ENCODE measurements around the gene NUP210L.

Gene NUP210L

DNA sequence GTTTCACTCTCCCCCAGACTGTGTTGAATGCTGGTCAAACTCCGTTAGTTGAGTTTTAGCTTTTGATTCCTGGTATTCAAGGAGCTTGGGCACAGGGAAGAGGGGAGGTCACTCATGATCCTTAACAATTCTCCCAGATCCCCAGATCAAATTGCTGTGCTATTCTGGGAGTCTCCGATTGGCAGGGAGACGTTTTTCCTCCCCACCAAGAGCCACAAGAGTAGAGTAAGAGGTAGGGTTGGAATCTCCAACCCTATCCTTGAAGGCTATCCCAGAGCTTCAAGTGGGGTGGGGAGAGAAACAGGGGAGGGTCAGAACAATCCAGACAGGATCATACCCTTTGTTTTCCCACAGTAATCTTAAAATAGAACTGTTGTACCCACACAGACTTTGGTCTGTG lies 37.6 kb upstream of the NUP210L start:
- no peak overlapping the region for H2BK5ac ChIP-seq (ENCODE audit: low read depth, low read length, poor library complexity, severe bottlenecking)
- no peak overlapping the region for H3K18ac ChIP-seq (ENCODE audit: low read depth in 1 of 2, low read length in 2 of 2)
- peaks cover 35 to 45% of the 10 kb centered on the region in 2 experiments for H3K27me3 ChIP-seq (ENCODE audit: control insufficient read depth in 1 of 2, insufficient read depth in 1 of 2, low read length in 2 of 2)
- H3K79me1 ChIP-seq (replicated peaks; ENCODE audit: low read length, poor library complexity, severe bottlenecking), result no peaks in the 10 kb centered on the region
- H2AFZ ChIP-seq (ENCODE audit: low read depth, low read length), result no peak overlapping the region
- 88% methylated on average over 1 of the region's 3 CpGs for WGBS
- no peak for DNase-seq
- H3K27ac ChIP-seq (ENCODE audit: low read length, poor library complexity, severe bottlenecking), result no peak overlapping the region
- H4K91ac ChIP-seq (ENCODE audit: low read length), result no peak overlapping the region
- no peaks in the 10 kb centered on the region for H3K4me1 ChIP-seq (ENCODE audit: control insufficient read depth, insufficient read depth, low read depth, low read length)
- no peak overlapping the region for H3K4me2 ChIP-seq (ENCODE audit: low read length, poor library complexity, severe bottlenecking)
- H3K36me3 ChIP-seq (ENCODE audit: control insufficient read depth in 1 of 2, insufficient read depth in 2 of 2, low read depth in 1 of 2, low read length in 2 of 2), result no peaks in the 10 kb centered on the region
- H3K9ac ChIP-seq (ENCODE audit: low read length), result no peak overlapping the region
- no peak overlapping the region for H2AK5ac ChIP-seq (ENCODE audit: low read length, severe bottlenecking)
- no peak overlapping the region for H2BK120ac ChIP-seq (ENCODE audit: low read depth, low read length)
- H2BK15ac ChIP-seq (ENCODE audit: low read depth, poor library complexity, severe bottlenecking), result no peak overlapping the region
- no peak overlapping the region for H3K4me3 ChIP-seq (ENCODE audit: insufficient read depth in 1 of 2, low read depth in 1 of 2, low read length in 2 of 2)
- H3K9me3 ChIP-seq (ENCODE audit: control insufficient read depth, low read length), result no peaks in the 10 kb centered on the region
- no peak overlapping the region for H4K8ac ChIP-seq (ENCODE audit: low read length)
- no peak overlapping the region for H3K23ac ChIP-seq (ENCODE audit: low read length in 2 of 2)
- H3K4ac ChIP-seq (ENCODE audit: low read depth in 1 of 2, low read length in 2 of 2), result no peak overlapping the region
- H2BK12ac ChIP-seq (ENCODE audit: low read length in 2 of 2), result no peak overlapping the region
- H3K14ac ChIP-seq (ENCODE audit: low read length in 2 of 2), result no peak overlapping the region

- no CpG with 5 or more reads among the region's 1 CpG for WGBS
Measured at GRCh38 chr1:154191990-154192461, 37.2 kb upstream of the NUP210L start, which contains the start of gene TPM3. Gene TPM3, minus strand, starts transcription at chr1:154192100. Its CDS starts 82 bp downstream, at chr1:154192018.

DNA sequence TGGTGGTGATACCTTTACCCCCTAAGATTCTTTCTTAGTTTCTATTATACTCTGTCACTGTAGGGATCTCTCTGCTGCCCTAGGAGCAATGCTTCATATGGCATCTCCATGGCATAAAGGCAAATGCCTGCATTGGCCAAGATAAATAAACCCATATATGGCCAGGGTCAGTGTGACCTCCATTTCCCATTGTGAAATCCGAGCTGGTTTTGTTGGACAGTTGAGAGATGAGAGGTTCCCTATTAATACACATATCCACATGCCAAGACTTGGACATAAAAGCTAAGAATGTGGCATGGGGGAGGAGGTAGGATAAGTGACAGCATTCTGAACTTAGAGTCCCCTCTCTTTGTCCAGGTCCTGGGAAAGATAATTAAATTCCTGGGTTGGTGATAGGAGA lies 35.7 kb upstream of the NUP210L start:
- no peak overlapping the region for H2BK5ac ChIP-seq (ENCODE audit: low read depth, low read length, poor library complexity, severe bottlenecking)
- WGBS, result no CpG with 5 or more reads among the region's 1 CpG
- H2AFZ ChIP-seq (ENCODE audit: low read depth, low read length), result no peak overlapping the region
- H3K36me3 ChIP-seq (ENCODE audit: control insufficient read depth in 1 of 2, insufficient read depth in 2 of 2, low read depth in 1 of 2, low read length in 2 of 2), result no peaks in the 10 kb centered on the region
- no peak overlapping the region for H3K4me2 ChIP-seq (ENCODE audit: low read length, poor library complexity, severe bottlenecking)
- no peak overlapping the region for H2BK15ac ChIP-seq (ENCODE audit: low read depth, poor library complexity, severe bottlenecking)
- no peak overlapping the region for H3K14ac ChIP-seq (ENCODE audit: low read length in 2 of 2)
- H2BK12ac ChIP-seq (ENCODE audit: low read length in 2 of 2), result no peak overlapping the region
- no peak overlapping the region for H4K8ac ChIP-seq (ENCODE audit: low read length)
- peak; percentile 45 for DNase-seq
- no peak overlapping the region for H2AK5ac ChIP-seq (ENCODE audit: low read length, severe bottlenecking)
- no peak overlapping the region for H3K23ac ChIP-seq (ENCODE audit: low read length in 2 of 2)
- no peak overlapping the region for H2BK120ac ChIP-seq (ENCODE audit: low read depth, low read length)
- H4K91ac ChIP-seq (ENCODE audit: low read length), result no peak overlapping the region
- H3K4me1 ChIP-seq (ENCODE audit: control insufficient read depth, insufficient read depth, low read depth, low read length), result no peaks in the 10 kb centered on the region
- H3K4me3 ChIP-seq (ENCODE audit: insufficient read depth in 1 of 2, low read depth in 1 of 2, low read length in 2 of 2), result no peak overlapping the region
- no peak overlapping the region for H3K4ac ChIP-seq (ENCODE audit: low read depth in 1 of 2, low read length in 2 of 2)
- no peak overlapping the region for H3K27ac ChIP-seq (ENCODE audit: low read length, poor library complexity, severe bottlenecking)
- H3K27me3 ChIP-seq (ENCODE audit: control insufficient read depth in 1 of 2, insufficient read depth in 1 of 2, low read length in 2 of 2), result peaks cover 35 to 54% of the 10 kb centered on the region in 2 experiments
- no peak overlapping the region for H3K9ac ChIP-seq (ENCODE audit: low read length)
- H3K18ac ChIP-seq (ENCODE audit: low read depth in 1 of 2, low read length in 2 of 2), result no peak overlapping the region
- no peaks in the 10 kb centered on the region for H3K79me1 ChIP-seq (replicated peaks; ENCODE audit: low read length, poor library complexity, severe bottlenecking)
- no peaks in the 10 kb centered on the region for H3K9me3 ChIP-seq (ENCODE audit: control insufficient read depth, low read length)

More at GRCh38 chr1:154191990-154192461, 37.2 kb upstream of the NUP210L start, which contains the start of gene TPM3:
- no peak within 1 kb of the TSS for H4K91ac ChIP-seq (ENCODE audit: low read length)
- no peak within 1 kb of the TSS for H2AFZ ChIP-seq (ENCODE audit: low read depth, low read length)
- no peak within 1 kb of the TSS for H2AK5ac ChIP-seq (ENCODE audit: low read length, severe bottlenecking)
- H2BK15ac ChIP-seq (ENCODE audit: low read depth, poor library complexity, severe bottlenecking), result no peak within 1 kb of the TSS
- no peak within 1 kb of the TSS for H3K9ac ChIP-seq (ENCODE audit: low read length)
- peaks cover 35 to 47% of the 10 kb centered on the region in 2 experiments for H3K27me3 ChIP-seq (ENCODE audit: control insufficient read depth in 1 of 2, insufficient read depth in 1 of 2, low read length in 2 of 2)
- no peak within 1 kb of the TSS for H3K23ac ChIP-seq (ENCODE audit: low read length in 2 of 2)
- H2BK5ac ChIP-seq (ENCODE audit: low read depth, low read length, poor library complexity, severe bottlenecking), result no peak within 1 kb of the TSS
- H3K4ac ChIP-seq (ENCODE audit: low read depth in 1 of 2, low read length in 2 of 2), result no peak within 1 kb of the TSS
- no peak within 1 kb of the TSS for H3K18ac ChIP-seq (ENCODE audit: low read depth in 1 of 2, low read length in 2 of 2)
- H2BK12ac ChIP-seq (ENCODE audit: low read length in 2 of 2), result peak within 1 kb of the TSS in 1 of 2 experiments; percentile 10
- no peak within 1 kb of the TSS for H3K27ac ChIP-seq (ENCODE audit: low read length, poor library complexity, severe bottlenecking)
- no peak within 1 kb of the TSS for H2BK120ac ChIP-seq (ENCODE audit: low read depth, low read length)
- no peaks in the 10 kb centered on the region for H3K36me3 ChIP-seq (ENCODE audit: control insufficient read depth in 1 of 2, insufficient read depth in 2 of 2, low read depth in 1 of 2, low read length in 2 of 2)
- no peak within 1 kb of the TSS for H3K4me3 ChIP-seq (ENCODE audit: insufficient read depth in 1 of 2, low read depth in 1 of 2, low read length in 2 of 2)
- no peak for DNase-seq
- no peaks in the 10 kb centered on the region for H3K9me3 ChIP-seq (ENCODE audit: control insufficient read depth, low read length)
- no peak within 1 kb of the TSS for H3K14ac ChIP-seq (ENCODE audit: low read length in 2 of 2)
- H4K8ac ChIP-seq (ENCODE audit: low read length), result no peak within 1 kb of the TSS
- H3K79me1 ChIP-seq (replicated peaks; ENCODE audit: low read length, poor library complexity, severe bottlenecking), result no peaks in the 10 kb centered on the region
- no peaks in the 10 kb centered on the region for H3K4me1 ChIP-seq (ENCODE audit: control insufficient read depth, insufficient read depth, low read depth, low read length)
- no peak within 1 kb of the TSS for H3K4me2 ChIP-seq (ENCODE audit: low read length, poor library complexity, severe bottlenecking)

- DNase-seq, result no peak
Measured at GRCh38 chr1:154186852-154187501, 32.1 kb upstream of the NUP210L start.

More at GRCh38 chr1:154186852-154187501, 32.1 kb upstream of the NUP210L start:
- H3K27ac ChIP-seq (ENCODE audit: low read length, poor library complexity, severe bottlenecking), result no peak overlapping the region
- H2AFZ ChIP-seq (ENCODE audit: low read depth, low read length), result no peak overlapping the region
- peaks cover 11 to 19% of the 10 kb centered on the region in 2 experiments for H3K27me3 ChIP-seq (ENCODE audit: control insufficient read depth in 1 of 2, insufficient read depth in 1 of 2, low read length in 2 of 2)
- H3K9me3 ChIP-seq (ENCODE audit: control insufficient read depth, low read length), result no peaks in the 10 kb centered on the region
- no peak overlapping the region for H3K4me3 ChIP-seq (ENCODE audit: insufficient read depth in 1 of 2, low read depth in 1 of 2, low read length in 2 of 2)
- no peak overlapping the region for H2BK5ac ChIP-seq (ENCODE audit: low read depth, low read length, poor library complexity, severe bottlenecking)
- no peak overlapping the region for H3K14ac ChIP-seq (ENCODE audit: low read length in 2 of 2)
- no peak overlapping the region for H2BK120ac ChIP-seq (ENCODE audit: low read depth, low read length)
- H3K18ac ChIP-seq (ENCODE audit: low read depth in 1 of 2, low read length in 2 of 2), result no peak overlapping the region
- H3K9ac ChIP-seq (ENCODE audit: low read length), result no peak overlapping the region
- no peak overlapping the region for H2AK5ac ChIP-seq (ENCODE audit: low read length, severe bottlenecking)
- H3K79me1 ChIP-seq (replicated peaks; ENCODE audit: low read length, poor library complexity, severe bottlenecking), result no peaks in the 10 kb centered on the region
- H4K91ac ChIP-seq (ENCODE audit: low read length), result no peak overlapping the region
- peaks cover 2% of the 10 kb centered on the region for H3K4me1 ChIP-seq (ENCODE audit: control insufficient read depth, insufficient read depth, low read depth, low read length)
- no peak overlapping the region for H3K4me2 ChIP-seq (ENCODE audit: low read length, poor library complexity, severe bottlenecking)
- no peaks in the 10 kb centered on the region for H3K36me3 ChIP-seq (ENCODE audit: control insufficient read depth in 1 of 2, insufficient read depth in 2 of 2, low read depth in 1 of 2, low read length in 2 of 2)
- WGBS, result 20% methylated on average over 1 of the region's 2 CpGs
- H3K23ac ChIP-seq (ENCODE audit: low read length in 2 of 2), result no peak overlapping the region
- no peak overlapping the region for H4K8ac ChIP-seq (ENCODE audit: low read length)
- H2BK12ac ChIP-seq (ENCODE audit: low read length in 2 of 2), result no peak overlapping the region
- H3K4ac ChIP-seq (ENCODE audit: low read depth in 1 of 2, low read length in 2 of 2), result no peak overlapping the region
- no peak overlapping the region for H2BK15ac ChIP-seq (ENCODE audit: low read depth, poor library complexity, severe bottlenecking)

Data from mesenchymal stem cell (in vitro differentiated cells and primary cell).